A549 (cell line): ENCODE results near the gene SH3BP5L. TPM values are rescaled to one million over a fixed set of nuclear protein-coding genes. Genes with fewer than 3 reads are reported as not detected.

Experiments
- ATAC-seq, 2 experiments: fragments of 200-7000 bp in 1 of 2; fragments of >200 bp in 1 of 2; cut with Nextera tagmentation in 1 of 2; cut with Tn5 transposase in 1 of 2; 3 replicates each; pipeline versions ENCODE4 v1.8.0 to v1.9.1; 2018 to 2020; ENCODE audit warnings: mild to moderate bottlenecking in 1 of 2, moderate library complexity in 1 of 2
- CTCF ChIA-PET: fragments of 300-600 bp; sonication (Branson Sonifier 250); formaldehyde crosslinking; extraction: SDS; loops from one replicate; lab custom pipeline; 2021; ENCODE audit warnings: antibody characterized with exemption, inconsistent platforms; lab: Yijun Ruan, JAX
- POLR2A ChIA-PET: fragments of 350-600 bp; formaldehyde crosslinking; extraction: SDS; loops from one replicate; lab custom pipeline; 2021; ENCODE audit warnings: antibody characterized with exemption, inconsistent platforms; lab: Yijun Ruan, JAX
- DNase-seq, 2 experiments: peaks; one replicate each; pipeline versions ENCODE4 v3.0.0 to v3.0.0-alpha.2; 2011 to 2016; ENCODE audit warnings: low read depth in 1 of 2, low spot score in 1 of 2
- FAIRE-seq: peaks from 2 replicates; lab custom pipeline; 2011; peaks lifted over from hg19 to GRCh38; lab: Jason Lieb, UNC
- H3K27ac ChIP-seq, 2 experiments: fragments of >200 bp; sonication (Bioruptor Twin); formaldehyde crosslinking; 3 replicates each; pipeline ENCODE4 v1.5.1; 2016 to 2017
- H3K4me1 ChIP-seq: fragments of >200 bp; sonication (Bioruptor Twin); formaldehyde crosslinking; 3 replicates; pipeline ENCODE4 v1.6.1; 2016
- H3K4me2 ChIP-seq: fragments of >200 bp; sonication (Bioruptor Twin); formaldehyde crosslinking; 3 replicates; pipeline ENCODE4 v1.6.1; 2016
- H3K4me3 ChIP-seq: fragments of >200 bp; sonication (Bioruptor Twin); formaldehyde crosslinking; 3 replicates; pipeline ENCODE4 v1.5.1; 2016
- H3K9me3 ChIP-seq: fragments of >200 bp; sonication (Bioruptor Twin); formaldehyde crosslinking; 3 replicates; pipeline ENCODE4 v1.6.1; 2016
- CBX2 ChIP-seq: fragments of 200-600 bp; sonication (generic); IDR thresholded peaks from 2 replicates; pipeline ENCODE4 v1.6.1; 2016; ENCODE audit warnings: low read depth, mild to moderate bottlenecking, borderline replicate concordance
- EHF ChIP-seq: fragments of 250-450 bp; sonication (Bioruptor Pico); IDR thresholded peaks from 2 replicates; pipeline ENCODE4 v1.5.0; 2020; ENCODE audit warnings: mild to moderate bottlenecking
- EP300 ChIP-seq, 2 experiments: fragments of >200 bp; sonication (Bioruptor Twin); formaldehyde crosslinking; IDR thresholded peaks; 2 replicates in 1 of 2; 3 replicates in 1 of 2; pipeline ENCODE4 v1.6.1; 2016 to 2017
- FOXS1 ChIP-seq: fragments of 250-450 bp; sonication (Bioruptor Pico); IDR thresholded peaks from 2 replicates; pipeline ENCODE4 v1.5.0; 2020; ENCODE audit warnings: mild to moderate bottlenecking, moderate library complexity
- GATA3 ChIP-seq: IDR thresholded peaks from 2 replicates; pipeline ENCODE4 v1.6.1; 2012; ENCODE audit warnings: borderline replicate concordance
- HDAC2 ChIP-seq: fragments of 200-600 bp; sonication (generic); IDR thresholded peaks from 2 replicates; pipeline ENCODE4 v1.6.1; 2016
- JUN ChIP-seq, 2 experiments: fragments of >200 bp; sonication (Bioruptor Twin); formaldehyde crosslinking; IDR thresholded peaks; 2 replicates in 1 of 2; 3 replicates in 1 of 2; pipeline ENCODE4 v1.6.1; 2016 to 2017
- NPAS2 ChIP-seq: fragments of 250-450 bp; sonication (Bioruptor Pico); IDR thresholded peaks from 2 replicates; pipeline ENCODE4 v1.8.0; 2022; ENCODE audit warnings: mild to moderate bottlenecking, moderate library complexity, borderline replicate concordance
- RARB ChIP-seq: fragments of 250-450 bp; sonication (Bioruptor Pico); IDR thresholded peaks from 2 replicates; pipeline ENCODE4 v1.8.0; 2021; ENCODE audit warnings: mild to moderate bottlenecking, moderate library complexity
- SMC3 ChIP-seq: fragments of >200 bp; sonication (Bioruptor Twin); formaldehyde crosslinking; IDR thresholded peaks from 3 replicates; pipeline ENCODE4 v1.6.1; 2018; ENCODE audit warnings: inconsistent platforms
- SREBF2 ChIP-seq: fragments of 450-650 bp; IDR thresholded peaks from 2 replicates; pipeline ENCODE4 v1.6.1; 2014; ENCODE audit warnings: mild to moderate bottlenecking, moderate library complexity
- TFCP2L1 ChIP-seq: fragments of 250-450 bp; sonication (Bioruptor Pico); IDR thresholded peaks from 2 replicates; pipeline ENCODE4 v1.5.0; 2021; ENCODE audit warnings: mild to moderate bottlenecking
- WGBS: methylation state at CpG from one replicate; pipeline ENCODE4 v1.1.6; 2017; ENCODE audit errors: missing lambda C conversion rate; 5-methylcytosine and 5-hydroxymethylcytosine counted together
- polyA plus RNA-seq, 4 experiments: library from polyadenylated mRNA; depleted of rRNA in 3 of 4; stranded (reverse); fragments of >200 nt; fragmentation: RNase III in 1 of 4; extraction: RNeasy Plus Mini Kit Qiagen cat#74134 plus additional on column Dnase treatment in 1 of 4; gene quantifications; 2 replicates in 3 of 4; 3 replicates in 1 of 4; pipeline ENCODE4 v1.2.3, GENCODE V29; 2011 to 2017
- TF ChIP-seq, protein P1 (sequence below): fragments of >200 bp; sonication (Bioruptor Twin); formaldehyde crosslinking; IDR thresholded peaks from 3 replicates; pipeline ENCODE4 v1.5.1; 2016
- TF ChIP-seq, protein P2 (sequence below): fragments of 250-450 bp; sonication (Bioruptor Pico); IDR thresholded peaks from 2 replicates; pipeline ENCODE4 v1.5.0; 2021; ENCODE audit warnings: mild to moderate bottlenecking, moderate library complexity, borderline replicate concordance
- TF ChIP-seq, protein P3 (sequence below): fragments of 150-350 bp; IDR thresholded peaks from 2 replicates; pipeline ENCODE4 v1.6.1; 2014; ENCODE audit warnings: low read depth, mild to moderate bottlenecking, low read length
- TF ChIP-seq, protein P4 (sequence below): fragments of 450-650 bp; IDR thresholded peaks from 2 replicates; pipeline ENCODE4 v1.6.1; 2014; ENCODE audit warnings: antibody characterized with exemption

The SH3BP5L gene
- polyA plus RNA-seq, 2 of the 4 experiments (the other 2 are of a cell fraction): 10.9 to 15.8 TPM

- TF ChIP-seq SMC3 (no peak), GATA3 (no peak), NPAS2 (no peak), HDAC2 (no peak), JUN (IDR thresholded peaks at IDR 0.05) (no peak), SREBF2 (no peak), CBX2 (no peak), FOXS1 (CRISPR knock-in tag) (no peak)
- TF ChIP-seq, protein P1, sequence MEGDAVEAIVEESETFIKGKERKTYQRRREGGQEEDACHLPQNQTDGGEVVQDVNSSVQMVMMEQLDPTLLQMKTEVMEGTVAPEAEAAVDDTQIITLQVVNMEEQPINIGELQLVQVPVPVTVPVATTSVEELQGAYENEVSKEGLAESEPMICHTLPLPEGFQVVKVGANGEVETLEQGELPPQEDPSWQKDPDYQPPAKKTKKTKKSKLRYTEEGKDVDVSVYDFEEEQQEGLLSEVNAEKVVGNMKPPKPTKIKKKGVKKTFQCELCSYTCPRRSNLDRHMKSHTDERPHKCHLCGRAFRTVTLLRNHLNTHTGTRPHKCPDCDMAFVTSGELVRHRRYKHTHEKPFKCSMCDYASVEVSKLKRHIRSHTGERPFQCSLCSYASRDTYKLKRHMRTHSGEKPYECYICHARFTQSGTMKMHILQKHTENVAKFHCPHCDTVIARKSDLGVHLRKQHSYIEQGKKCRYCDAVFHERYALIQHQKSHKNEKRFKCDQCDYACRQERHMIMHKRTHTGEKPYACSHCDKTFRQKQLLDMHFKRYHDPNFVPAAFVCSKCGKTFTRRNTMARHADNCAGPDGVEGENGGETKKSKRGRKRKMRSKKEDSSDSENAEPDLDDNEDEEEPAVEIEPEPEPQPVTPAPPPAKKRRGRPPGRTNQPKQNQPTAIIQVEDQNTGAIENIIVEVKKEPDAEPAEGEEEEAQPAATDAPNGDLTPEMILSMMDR: no peak
- TF ChIP-seq, protein P2, sequence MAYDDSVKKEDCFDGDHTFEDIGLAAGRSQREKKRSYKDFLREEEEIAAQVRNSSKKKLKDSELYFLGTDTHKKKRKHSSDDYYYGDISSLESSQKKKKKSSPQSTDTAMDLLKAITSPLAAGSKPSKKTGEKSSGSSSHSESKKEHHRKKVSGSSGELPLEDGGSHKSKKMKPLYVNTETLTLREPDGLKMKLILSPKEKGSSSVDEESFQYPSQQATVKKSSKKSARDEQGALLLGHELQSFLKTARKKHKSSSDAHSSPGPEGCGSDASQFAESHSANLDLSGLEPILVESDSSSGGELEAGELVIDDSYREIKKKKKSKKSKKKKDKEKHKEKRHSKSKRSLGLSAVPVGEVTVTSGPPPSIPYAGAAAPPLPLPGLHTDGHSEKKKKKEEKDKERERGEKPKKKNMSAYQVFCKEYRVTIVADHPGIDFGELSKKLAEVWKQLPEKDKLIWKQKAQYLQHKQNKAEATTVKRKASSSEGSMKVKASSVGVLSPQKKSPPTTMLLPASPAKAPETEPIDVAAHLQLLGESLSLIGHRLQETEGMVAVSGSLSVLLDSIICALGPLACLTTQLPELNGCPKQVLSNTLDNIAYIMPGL: no peak
- no peak for FAIRE-seq
Observed at GRCh38 chr1:248855580-248855979, 29.9 kb upstream of the SH3BP5L start.

GRCh38 chr1:248853663-248854375, 28.1 kb upstream of the SH3BP5L start:
- TF ChIP-seq, protein P3, sequence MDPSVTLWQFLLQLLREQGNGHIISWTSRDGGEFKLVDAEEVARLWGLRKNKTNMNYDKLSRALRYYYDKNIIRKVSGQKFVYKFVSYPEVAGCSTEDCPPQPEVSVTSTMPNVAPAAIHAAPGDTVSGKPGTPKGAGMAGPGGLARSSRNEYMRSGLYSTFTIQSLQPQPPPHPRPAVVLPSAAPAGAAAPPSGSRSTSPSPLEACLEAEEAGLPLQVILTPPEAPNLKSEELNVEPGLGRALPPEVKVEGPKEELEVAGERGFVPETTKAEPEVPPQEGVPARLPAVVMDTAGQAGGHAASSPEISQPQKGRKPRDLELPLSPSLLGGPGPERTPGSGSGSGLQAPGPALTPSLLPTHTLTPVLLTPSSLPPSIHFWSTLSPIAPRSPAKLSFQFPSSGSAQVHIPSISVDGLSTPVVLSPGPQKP: no peak
- TF ChIP-seq, protein P4, sequence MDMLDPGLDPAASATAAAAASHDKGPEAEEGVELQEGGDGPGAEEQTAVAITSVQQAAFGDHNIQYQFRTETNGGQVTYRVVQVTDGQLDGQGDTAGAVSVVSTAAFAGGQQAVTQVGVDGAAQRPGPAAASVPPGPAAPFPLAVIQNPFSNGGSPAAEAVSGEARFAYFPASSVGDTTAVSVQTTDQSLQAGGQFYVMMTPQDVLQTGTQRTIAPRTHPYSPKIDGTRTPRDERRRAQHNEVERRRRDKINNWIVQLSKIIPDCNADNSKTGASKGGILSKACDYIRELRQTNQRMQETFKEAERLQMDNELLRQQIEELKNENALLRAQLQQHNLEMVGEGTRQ: no peak
- TF ChIP-seq EHF (CRISPR knock-in tag) (no peak), RARB (CRISPR knock-in tag) (no peak), SMC3 (no peak), TFCP2L1 (CRISPR knock-in tag) (no peak), EP300 (IDR thresholded peaks at IDR 0.05) (no peak), FOXS1 (CRISPR knock-in tag) (no peak)

More at GRCh38 chr1:248855580-248855979, 29.9 kb upstream of the SH3BP5L start:
- DNase-seq (no peak), ATAC-seq (no peak)
- H3K4me2 ChIP-seq: no peak overlapping the region
- H3K4me1 ChIP-seq: peaks cover 15% of the 10 kb centered on the region; the same call in 2 of the 3 replicates
- POLR2A ChIA-PET: no interaction called here
- no peak overlapping the region for H3K27ac ChIP-seq
- no peak overlapping the region for H3K4me3 ChIP-seq
- WGBS: 87% methylated on average over 3 of the region's 6 CpGs
- CTCF ChIA-PET: interaction anchor here (0.6 to 3.9 kb wide), 4 partner anchors 8 to 152 kb away, joined by 3 to 16 read pairs (median 3); no protein-coding TSS in a partner anchor
- H3K9me3 ChIP-seq: no peaks in the 10 kb centered on the region

More at GRCh38 chr1:248853663-248854375, 28.1 kb upstream of the SH3BP5L start:
- POLR2A ChIA-PET: no interaction called here
- H3K4me3 ChIP-seq: no peak overlapping the region
- H3K27ac ChIP-seq: no peak overlapping the region
- H3K9me3 ChIP-seq: no peaks in the 10 kb centered on the region
- 83% methylated on average over 8 of the region's 8 CpGs for WGBS
- DNase-seq (no peak), ATAC-seq (no peak), FAIRE-seq (no peak)
- peaks cover 10% of the 10 kb centered on the region; the same call in 2 of the 3 replicates for H3K4me1 ChIP-seq
- CTCF ChIA-PET: interaction anchor here (3.9 kb wide), 1 partner anchor 12 kb away, joined by 16 read pairs; no protein-coding TSS in a partner anchor
- no peak overlapping the region for H3K4me2 ChIP-seq
